NCI-H2029 treated with DMSO at 0.1 percent for 48 hours (cell line): ENCODE measurements around the gene PIK3CD.
"Not testable (repeated sequence)": the region's sequence is repeated elsewhere in the genome, so short reads cannot be mapped to it uniquely, and the experiment has no call there.

Source experiments
- DNase-seq: peaks from one replicate; lab custom pipeline; 2025; lab: John Stamatoyannopoulos, UW

PIK3CD gene

GRCh38 chr1:9689971-9690381 lies 38.4 kb downstream of the PIK3CD start:
- DNase-seq: no peak

GRCh38 chr1:9690440-9691107 lies 39.0 kb downstream of the PIK3CD start:
- DNase-seq: no peak

GRCh38 chr1:9691108-9691445 lies 39.5 kb downstream of the PIK3CD start:
- DNase-seq: no peak

GRCh38 chr1:9691691-9692090 lies 40.2 kb downstream of the PIK3CD start:
- no peak for DNase-seq

- no peak for DNase-seq
These were observed 45.3 kb downstream of the PIK3CD start for GRCh38 chr1:9696793-9697192.

GRCh38 chr1:9699361-9699760 lies 47.8 kb downstream of the PIK3CD start:
- DNase-seq: no peak

GRCh38 chr1:9700340-9700739 lies 48.8 kb downstream of the PIK3CD start:
- DNase-seq: no peak

GRCh38 chr1:9701665-9702064 lies 50.1 kb downstream of the PIK3CD start:
- no peak for DNase-seq

- DNase-seq: no peak
These were observed 51.6 kb downstream of the PIK3CD start for GRCh38 chr1:9703165-9703509.

- no peak for DNase-seq
These were observed 52.1 kb downstream of the PIK3CD start for GRCh38 chr1:9703681-9704080.

GRCh38 chr1:9705337-9706093 lies 54.0 kb downstream of the PIK3CD start:
- no peak for DNase-seq

- DNase-seq: no peak
These were observed 54.6 kb downstream of the PIK3CD start for GRCh38 chr1:9706178-9706577.

GRCh38 chr1:9710037-9710436 lies 58.5 kb downstream of the PIK3CD start:
- no peak for DNase-seq

GRCh38 chr1:9711466-9712020 lies 60.0 kb downstream of the PIK3CD start:
- no peak for DNase-seq

- not testable (repeated sequence) for DNase-seq
These were observed 61.2 kb downstream of the PIK3CD start for GRCh38 chr1:9712767-9713166.

GRCh38 chr1:9714257-9714718 lies 62.8 kb downstream of the PIK3CD start:
- no peak for DNase-seq

- DNase-seq: no peak
These were observed 64.2 kb downstream of the PIK3CD start for GRCh38 chr1:9715536-9716226.

GRCh38 chr1:9716404-9717192 lies 65.1 kb downstream of the PIK3CD start:
- DNase-seq: no peak

- no peak for DNase-seq
These were observed 65.9 kb downstream of the PIK3CD start for GRCh38 chr1:9717193-9718005.

GRCh38 chr1:9718006-9718680 lies 66.6 kb downstream of the PIK3CD start:
- no peak for DNase-seq
